Ramos (cell line): ENCODE data around the gene HIF3A.

ENCODE experiments used
- in situ Hi-C: fragments of 300-500 bp; cut with MboI; formaldehyde crosslinking; loops from one replicate; pipeline ENCODE4 v1.14.3; 2022; ENCODE audit warnings: low sequenced_read_pairs; ENCODE audit not compliant: unreplicated experiment

Gene HIF3A

DNA sequence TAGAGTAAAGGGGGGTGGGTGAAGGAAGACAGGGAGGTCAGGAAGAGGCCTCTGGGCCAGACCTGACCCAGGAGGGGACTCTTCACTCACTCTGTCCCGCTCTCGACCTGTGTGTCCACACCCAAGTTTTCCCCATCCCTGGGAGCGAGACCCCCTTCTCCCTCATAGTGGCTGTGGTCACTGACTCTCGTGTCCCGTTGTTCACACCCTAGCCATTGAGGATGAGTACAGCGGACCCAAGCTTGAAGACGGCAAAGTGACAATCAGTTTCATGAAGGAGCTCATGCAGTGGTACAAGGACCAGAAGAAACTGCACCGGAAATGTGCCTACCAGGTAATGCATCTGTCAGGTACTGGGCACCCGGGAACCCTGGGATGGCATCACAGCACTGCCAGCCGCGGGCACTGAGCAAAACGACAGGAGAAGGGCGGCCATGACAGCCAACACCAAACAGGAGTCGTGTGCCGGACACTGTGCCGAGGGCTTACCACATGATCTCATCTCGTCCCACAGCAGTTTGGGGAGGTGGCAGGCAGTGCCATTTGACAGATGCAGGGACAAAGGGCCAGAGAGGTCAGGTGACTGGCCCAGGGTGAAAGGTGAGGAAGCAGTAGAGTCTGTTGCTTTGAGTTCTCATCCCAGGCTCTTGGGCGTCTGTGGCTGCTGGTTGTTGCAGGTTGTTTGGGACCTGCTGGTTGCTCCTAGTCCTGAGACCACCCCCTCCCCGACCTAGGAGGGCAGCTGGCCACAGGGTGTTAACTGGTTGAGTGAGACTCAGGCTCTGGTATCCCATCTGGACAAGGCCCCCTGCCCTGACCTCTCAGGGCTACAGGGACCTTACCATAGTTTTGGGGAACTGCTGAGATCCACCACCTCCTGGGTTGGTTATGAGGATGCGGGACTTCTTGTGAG lies 79.7 kb downstream of the HIF3A start:
- in situ Hi-C loops: no loop called here

DNA sequence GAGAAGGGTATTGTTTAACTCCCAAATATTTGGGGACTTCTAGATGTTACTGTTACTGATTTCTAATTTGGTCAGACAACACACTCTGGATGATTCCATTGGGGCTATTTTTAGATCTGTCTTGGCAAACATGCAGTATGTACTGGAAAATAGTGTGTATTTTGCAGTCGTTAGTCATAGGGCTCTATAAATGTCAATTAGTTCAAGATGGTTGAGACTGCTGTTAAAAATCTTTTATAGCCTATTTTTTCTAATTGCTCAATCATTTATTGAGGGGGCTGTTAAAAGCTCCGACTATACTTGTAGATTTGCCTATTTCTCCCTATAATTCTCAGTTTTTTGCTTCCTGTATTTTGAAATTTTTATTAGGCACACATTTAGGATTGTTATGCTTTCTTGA lies 81.4 kb downstream of the HIF3A start:
- in situ Hi-C loops: no loop called here

DNA sequence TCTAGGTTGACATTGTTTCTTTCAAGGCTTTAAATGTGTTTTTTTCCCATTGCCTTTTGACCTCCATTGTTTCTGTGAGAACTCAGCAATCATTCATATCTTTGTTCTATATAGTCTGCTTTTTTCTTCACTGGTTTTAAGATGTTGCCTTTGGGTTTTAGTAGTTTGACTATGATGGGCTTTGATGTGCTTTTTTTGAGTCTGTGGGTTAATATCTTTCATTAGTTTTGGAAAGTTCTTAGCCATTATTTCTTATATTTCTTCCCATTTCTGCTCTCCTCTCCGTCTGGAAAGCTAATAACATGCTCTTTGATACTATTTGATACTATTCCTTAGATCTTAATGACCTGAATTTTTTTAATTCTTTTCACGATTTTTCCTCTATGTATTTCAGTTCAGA lies 83.8 kb downstream of the HIF3A start:
- in situ Hi-C loops: no loop called here

DNA sequence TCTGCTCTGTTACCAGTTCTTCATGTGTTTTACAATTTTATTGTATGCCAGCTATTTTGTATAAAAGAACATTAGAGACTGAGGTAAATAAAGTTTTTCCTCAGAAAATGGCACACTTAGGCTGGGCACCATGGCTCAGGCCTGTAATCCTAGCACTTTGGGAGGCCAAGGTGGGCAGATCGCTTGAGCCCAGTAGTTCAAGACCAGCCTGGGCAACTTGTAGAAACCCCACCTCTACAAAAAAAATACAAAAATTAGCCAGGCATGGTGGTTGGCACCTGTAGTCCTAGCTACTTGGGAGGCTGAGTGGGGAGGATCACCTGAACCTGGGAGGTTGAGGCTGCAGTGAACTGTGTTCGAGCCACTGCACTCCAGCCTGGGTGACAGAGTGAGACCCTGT lies 84.5 kb downstream of the HIF3A start:
- in situ Hi-C loops: no loop called here

DNA sequence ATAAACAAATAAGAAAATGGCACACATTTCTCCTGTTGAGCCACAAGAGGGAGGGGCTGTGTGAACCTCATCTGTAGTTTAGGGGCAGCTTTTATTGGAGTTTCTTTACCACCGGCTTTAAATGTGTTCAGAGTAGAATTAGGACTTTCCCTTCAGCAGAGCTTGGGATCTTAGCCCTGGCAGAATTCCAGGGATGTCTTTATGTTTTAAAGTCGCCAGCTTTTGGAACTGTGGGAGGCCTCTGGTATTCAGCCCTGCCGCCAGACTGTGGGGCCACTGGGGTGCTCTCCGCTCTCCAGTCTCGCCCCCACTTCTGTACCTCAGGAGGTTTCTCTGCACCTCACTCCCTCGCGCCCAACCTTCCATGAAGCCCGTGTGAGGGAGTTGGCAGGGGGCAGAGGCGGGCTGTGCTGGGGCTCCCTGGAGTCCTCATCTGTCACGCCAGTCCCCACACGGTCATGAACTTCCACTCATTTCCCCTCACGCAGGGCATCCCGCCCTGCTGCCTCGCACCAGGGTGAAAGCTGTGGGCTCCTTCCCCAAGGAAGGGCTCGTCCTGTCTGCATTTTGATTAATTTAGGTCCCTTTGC lies 85.0 kb downstream of the HIF3A start:
- in situ Hi-C loops: no loop called here

DNA sequence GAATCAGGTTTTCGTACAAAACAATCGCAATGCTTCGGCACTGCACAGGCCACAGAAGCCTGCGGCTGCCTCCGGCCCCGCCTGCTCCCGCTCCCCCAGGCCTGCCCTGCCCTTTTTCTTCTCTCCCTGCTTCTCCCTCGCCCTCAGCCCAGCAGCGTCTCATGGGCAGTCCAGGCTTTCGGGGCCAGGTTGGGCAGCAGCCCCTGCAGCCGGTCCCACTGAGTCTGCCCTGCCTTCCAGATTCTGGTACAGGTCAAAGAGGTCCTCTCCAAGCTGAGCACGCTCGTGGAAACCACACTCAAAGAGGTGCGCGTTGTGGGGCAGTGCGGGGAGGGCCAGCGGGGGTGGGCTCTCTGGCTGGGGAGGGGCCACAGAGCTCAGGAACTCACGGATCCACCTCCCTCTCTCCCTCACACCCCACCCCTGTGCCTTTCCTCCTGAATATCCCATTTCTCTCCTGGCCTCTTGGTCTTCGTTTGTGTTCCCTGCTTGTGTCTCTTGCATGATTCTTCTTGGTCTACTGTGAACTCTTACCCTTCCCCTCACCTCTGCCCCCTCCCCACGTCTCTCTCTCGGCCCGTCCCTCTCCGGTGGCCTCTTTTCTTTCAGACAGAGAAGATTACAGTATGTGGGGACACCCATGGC lies 86.5 kb downstream of the HIF3A start:
- in situ Hi-C loops: no loop called here

DNA sequence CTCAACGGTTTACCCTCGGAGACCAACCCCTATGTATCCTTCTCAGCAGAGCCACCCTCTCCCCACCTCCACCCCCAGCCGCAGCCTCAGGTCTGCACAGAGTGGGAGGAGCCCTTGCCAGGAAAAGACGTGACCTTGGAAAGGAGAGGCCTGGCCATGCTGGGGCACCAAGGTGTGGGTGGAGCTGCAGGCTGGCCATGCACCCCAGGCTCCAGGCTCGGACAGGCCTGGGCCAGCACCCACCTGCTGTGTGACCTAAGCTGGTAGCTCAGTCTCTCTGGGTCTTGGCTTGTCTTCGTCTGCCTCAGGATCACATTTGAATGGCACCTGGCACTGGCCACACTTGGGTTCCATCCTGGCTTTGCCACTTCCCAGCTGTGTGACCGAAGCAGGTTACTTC lies 87.0 kb downstream of the HIF3A start:
- in situ Hi-C loops: no loop called here

DNA sequence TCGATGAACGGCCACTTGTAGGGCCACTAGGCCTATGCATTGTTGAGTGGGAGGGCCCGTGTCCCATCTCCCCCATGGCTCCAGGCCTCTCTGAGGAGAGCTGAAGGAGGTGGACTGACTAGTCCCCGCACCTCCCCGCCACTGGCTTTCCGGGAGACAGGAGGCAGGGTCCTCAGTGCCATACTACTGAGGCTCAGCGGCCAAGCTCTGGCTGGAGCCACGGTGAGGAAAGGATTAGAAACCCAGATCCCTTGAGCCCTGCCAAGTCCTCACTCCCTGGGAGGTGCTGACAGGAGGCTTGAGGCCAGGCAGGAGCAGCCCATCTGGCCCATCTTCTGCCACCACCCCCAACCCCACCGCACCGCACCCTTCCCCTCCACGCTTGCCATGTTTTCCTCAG lies 87.6 kb downstream of the HIF3A start:
- in situ Hi-C loops: no loop called here

DNA sequence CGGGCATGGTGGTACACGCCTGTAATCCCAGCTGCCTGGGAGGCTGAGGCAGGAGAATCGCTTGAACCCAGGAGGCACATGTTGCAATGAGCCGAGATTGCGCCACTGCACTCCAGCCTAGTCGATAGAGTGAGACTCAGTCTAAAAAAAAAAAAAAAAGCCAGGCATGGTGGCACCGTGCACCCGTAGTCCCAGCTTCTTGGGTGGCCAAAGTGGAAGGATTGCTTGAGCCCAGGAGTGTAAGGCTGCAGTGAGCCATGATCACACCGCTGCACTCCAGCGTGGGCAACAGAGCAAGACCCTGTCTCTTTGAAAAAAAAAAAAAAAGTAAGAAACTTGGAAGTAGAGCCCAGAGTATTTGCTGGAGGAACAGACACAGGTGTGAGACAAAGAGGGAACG lies 88.8 kb downstream of the HIF3A start:
- in situ Hi-C loops: no loop called here

DNA sequence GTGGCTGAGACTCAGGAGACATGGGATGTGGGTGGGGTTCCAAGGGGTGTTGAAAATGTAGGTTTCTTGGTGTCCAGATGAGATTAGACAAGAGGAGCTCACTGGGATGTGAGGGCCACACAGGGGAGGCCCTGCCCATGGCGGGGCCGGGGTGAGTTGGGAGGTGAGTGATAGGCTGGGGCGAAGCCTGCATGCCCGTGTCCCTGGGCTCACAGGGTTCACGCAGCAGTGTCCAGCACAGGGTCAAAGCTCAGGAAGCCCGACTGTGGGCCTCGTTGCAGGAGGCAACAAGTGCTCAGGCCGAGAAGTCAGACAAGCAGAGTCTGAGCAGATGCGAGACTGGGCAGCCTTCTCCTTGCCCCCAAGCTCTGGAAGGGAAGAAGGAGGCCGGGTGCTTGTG lies 89.3 kb downstream of the HIF3A start:
- in situ Hi-C loops: no loop called here

DNA sequence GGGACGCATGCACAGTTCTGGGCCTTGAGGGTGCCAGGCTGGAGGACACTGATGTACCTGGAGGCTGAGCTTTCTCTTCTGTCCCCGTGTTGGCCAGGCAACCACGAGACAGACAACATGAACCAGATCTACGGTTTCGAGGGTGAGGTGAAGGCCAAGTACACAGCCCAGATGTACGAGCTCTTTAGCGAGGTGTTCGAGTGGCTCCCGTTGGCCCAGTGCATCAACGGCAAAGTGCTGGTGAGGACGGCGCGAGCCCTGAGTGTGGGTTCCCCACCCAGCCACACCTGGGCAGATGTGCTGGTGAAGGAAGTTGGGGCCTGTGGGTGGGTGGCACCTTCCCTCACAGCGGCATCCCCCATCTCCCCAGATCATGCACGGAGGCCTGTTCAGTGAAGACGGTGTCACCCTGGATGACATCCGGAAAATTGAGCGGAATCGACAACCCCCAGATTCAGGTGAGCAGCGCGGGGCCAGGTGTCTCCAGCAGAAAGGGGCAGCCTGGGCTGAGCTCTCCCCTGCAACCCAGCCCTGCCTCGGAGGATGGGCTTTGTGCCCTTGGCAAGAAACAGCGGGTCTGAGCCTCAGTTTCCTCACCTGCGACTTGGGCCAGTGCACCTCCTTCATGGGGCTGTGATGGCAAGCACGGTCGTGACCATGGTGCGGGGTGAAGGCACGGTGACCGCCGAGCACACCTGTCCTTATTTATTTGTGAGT lies 90.3 kb downstream of the HIF3A start:
- in situ Hi-C loops: no loop called here

DNA sequence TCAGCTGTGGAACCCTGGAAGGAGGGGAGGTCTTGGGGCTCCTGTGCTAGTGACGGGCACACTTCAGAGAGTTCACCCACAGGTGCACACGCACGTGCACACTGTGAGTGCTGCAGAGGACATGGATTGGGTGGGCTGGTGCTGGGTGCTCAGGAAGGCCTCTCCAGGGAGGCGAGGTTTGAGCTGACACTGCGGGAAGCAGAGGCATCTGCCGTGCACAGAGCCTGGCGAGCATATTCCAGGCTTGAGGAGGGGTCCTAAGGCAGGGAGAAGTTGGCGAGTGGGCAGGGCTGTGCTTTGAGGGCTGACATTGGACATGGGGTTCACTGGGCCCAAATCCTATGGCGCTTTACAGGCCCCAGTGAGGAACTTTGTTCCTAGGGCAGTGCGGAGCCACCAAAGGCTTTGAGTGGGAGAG lies 90.9 kb downstream of the HIF3A start:
- in situ Hi-C loops: no loop called here

DNA sequence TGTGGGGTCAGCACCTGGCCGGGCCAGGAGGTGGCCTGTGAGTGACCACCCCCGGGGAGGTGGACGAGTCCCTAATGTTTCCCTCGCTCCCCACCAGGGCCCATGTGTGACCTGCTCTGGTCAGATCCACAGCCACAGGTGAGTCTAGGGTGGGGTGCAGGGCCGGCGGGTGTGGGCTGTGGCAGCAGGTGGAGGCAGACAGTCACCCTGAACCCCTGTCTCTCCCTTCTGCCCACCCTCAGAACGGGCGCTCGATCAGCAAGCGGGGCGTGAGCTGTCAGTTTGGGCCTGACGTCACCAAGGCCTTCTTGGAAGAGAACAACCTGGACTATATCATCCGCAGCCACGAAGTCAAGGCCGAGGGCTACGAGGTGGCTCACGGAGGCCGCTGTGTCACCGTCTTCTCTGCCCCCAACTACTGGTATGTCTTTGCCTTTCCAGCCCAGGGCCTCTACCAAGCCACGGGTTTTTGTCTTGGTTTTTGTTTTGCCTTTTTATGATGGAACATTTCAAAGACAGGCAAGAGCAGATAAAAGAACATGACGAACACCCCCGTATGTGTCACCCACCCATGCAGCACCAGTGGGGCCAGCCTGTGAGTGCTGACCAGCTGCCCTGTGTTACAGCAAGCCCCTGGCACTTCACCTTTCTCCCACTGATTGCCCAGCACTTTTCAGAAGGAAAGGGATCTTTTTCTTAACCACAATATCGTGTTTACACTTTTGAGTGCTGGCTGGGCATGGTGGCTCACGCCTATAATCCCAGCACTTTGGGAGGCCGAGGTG lies 91.7 kb downstream of the HIF3A start:
- in situ Hi-C loops: no loop called here

DNA sequence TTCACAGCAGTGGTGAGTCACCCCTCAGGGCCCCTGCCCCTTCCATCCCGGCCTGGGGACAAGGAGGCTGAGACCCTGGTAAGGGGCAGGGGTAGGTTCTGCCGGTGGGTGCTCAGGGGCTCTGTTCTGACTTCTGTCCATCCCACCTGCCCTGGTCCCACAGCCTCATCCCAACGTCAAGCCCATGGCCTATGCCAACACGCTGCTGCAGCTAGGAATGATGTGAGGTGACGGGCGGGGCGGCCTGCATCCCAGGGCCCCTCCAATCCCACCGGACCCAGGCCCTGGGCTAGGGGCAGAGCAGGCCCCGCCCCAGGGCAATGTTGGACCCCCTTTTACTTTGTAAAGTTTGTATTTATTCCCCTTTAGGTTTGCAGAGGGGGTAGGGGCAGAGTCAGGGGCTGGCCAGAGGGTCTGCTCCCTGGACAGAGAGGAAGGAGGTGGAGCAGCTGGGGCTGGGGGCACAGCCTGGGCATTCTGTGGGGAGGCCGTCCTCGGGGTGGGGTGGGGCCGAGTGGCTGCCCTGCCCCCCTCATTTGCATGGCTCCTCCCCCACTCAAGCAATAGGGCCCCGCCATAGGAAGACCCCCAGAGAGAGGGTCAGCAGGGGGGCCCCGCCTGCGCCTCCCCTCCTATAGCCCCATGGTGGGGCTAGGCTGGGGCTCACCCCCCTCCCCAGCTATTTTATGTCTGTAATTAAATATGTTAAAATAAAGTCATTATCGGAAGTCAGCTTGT lies 93.4 kb downstream of the HIF3A start:
- in situ Hi-C loops: no loop called here

DNA sequence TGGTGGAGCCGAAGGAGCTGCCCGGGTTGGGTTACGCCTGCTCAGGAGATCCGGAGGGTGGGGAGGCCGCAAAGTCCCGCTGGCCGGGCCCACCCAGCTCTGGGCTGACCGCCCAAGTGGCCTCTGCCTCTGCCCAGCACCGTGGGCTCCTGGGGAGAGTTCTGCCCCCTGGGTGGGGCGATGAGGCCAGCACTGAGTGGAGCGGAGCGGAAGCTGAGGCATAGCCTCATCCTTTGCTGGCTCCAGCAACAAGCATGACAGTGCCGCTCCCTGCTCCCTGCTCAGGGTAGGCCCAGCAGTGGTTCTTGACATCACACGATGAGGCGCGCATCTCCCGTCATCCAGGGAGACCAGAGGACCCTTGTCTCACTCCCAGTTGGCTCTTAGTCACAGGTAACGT lies 94.0 kb downstream of the HIF3A start:
- in situ Hi-C loops: no loop called here

DNA sequence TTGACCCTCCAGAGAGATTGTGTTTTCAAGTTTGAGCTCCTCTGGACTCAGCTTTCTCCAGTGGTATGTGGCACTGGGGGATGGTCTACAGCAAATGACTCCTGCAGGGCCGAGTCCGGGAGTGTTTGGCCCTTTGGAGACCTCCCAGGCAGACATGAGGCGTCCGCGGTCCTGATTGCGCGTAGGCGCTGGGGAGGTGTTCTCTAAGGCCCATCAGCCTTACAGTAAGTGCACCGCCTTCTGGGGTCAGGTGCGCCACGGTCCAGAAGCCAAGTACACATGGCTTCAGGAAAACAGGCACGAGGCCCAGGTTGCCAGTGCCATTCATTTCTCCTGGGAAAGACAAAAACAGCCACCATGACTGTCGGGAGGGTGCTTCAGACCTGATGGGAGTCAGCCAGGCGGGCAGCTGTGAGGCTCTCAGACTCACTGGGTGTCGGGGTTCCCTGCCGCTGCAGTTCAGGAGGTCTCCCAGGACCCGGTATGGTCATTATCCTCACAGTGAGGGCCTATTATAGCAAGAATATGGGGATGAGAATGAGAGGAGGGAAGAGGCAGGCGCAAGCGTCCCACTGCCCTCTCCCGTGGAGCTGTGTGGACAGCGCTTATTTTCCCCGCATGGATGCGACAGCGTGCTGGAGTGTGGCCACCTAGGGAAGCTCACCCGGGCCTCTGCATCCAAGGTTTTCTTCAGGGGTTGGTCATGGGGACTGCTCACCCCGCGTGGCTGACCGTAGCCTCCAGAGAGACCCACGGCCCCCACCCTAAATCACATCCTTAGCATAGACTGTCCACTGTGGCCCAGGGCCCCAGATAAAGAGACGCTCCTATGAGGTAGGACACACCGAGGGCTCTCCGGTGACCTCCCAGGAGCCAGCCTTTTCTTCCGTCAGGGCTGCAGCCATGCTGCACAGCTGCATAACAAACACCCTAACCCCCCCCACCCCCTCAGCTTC lies 94.7 kb downstream of the HIF3A start:
- in situ Hi-C loops: no loop called here

DNA sequence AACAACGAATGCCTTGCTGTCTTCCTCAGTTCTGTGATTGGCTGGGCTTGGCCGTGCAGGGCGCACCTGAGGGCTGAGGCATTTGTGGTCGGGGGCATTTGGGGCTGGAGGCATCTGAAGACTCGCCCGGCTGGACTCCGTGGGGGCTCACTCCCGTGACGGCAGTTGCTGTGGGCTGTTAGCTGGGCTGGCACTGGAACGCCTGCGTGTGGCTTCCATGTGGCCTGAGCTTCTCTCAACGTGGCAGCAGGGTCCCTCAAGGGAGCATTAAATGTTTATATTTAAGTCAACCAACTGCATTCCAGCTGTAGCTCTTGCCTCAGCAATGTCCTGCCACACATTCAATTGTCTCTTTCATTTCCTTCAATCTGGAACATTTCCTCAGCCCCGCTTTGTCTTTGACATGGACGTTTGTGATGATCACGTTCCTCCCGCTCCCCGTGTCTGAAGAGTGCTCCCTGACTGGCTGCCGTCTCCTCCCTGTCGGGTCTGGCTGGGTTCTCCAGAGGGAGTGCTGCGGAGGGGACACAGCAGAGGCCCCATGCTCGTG lies 95.5 kb downstream of the HIF3A start:
- in situ Hi-C loops: no loop called here

DNA sequence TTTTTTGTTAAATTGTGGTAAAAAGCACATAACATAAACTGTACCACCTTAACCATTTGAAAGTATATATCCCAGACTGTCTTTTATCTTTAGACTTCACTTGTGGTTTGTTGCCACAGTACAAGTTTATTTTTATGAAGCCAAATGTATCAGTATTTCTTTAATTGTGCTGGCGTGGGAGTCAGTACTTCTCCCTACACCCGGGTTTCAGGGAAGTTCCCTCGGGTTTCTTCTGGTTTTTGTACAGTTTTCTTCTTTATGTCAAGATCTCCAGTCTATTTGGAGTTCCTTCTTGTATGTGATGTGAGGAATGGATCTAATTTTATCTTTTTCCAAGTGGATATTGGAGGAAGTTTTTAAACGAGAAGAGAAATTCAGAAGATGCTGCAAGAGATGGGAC lies 96.0 kb downstream of the HIF3A start:
- in situ Hi-C loops: no loop called here
